ENCODE measurements around the gene NCAPG2.

The NCAPG2 gene

GRCh38 chr7:158704524-158705233, at the start of gene NCAPG2:
NCAPG2 (minus strand) TSS chr7:158704804; CDS start chr7:158701899, 2,905 bp downstream.
- FAIRE-seq: peak; percentile 89
- peak; percentile 92 for DNase-seq (ENCODE audit: insufficient read length, low spot score)

- DNase-seq (ENCODE audit: insufficient read length, low spot score) (no peak), FAIRE-seq (no peak)
These were observed 49.3 kb upstream of the NCAPG2 start for GRCh38 chr7:158753900-158754299.

GRCh38 chr7:158751751-158752150, 47.1 kb upstream of the NCAPG2 start:
- FAIRE-seq (no peak), DNase-seq (ENCODE audit: insufficient read length, low spot score) (no peak)

- no peak for FAIRE-seq
These were observed 46.6 kb upstream of the NCAPG2 start for GRCh38 chr7:158751199-158751598.

GRCh38 chr7:158750702-158751101, 46.1 kb upstream of the NCAPG2 start:
- no peak for DNase-seq (ENCODE audit: insufficient read length, low spot score)
- FAIRE-seq: no peak

More at GRCh38 chr7:158751199-158751598, 46.6 kb upstream of the NCAPG2 start:
- DNase-seq (ENCODE audit: insufficient read length, low spot score): no peak

GRCh38 chr7:158749396-158749795, 44.8 kb upstream of the NCAPG2 start:
- FAIRE-seq (no peak), DNase-seq (ENCODE audit: insufficient read length, low spot score) (no peak)

- no peak for DNase-seq (ENCODE audit: insufficient read length, low spot score)
- no peak for FAIRE-seq
These were observed 43.7 kb upstream of the NCAPG2 start for GRCh38 chr7:158748335-158748734.

- FAIRE-seq: no peak
- no peak for DNase-seq (ENCODE audit: insufficient read length, low spot score)
These were observed 42.8 kb upstream of the NCAPG2 start for GRCh38 chr7:158747408-158747807.

- FAIRE-seq (no peak), DNase-seq (ENCODE audit: insufficient read length, low spot score) (no peak)
These were observed 42.4 kb upstream of the NCAPG2 start for GRCh38 chr7:158746957-158747356.

GRCh38 chr7:158745057-158745715, 40.6 kb upstream of the NCAPG2 start:
- DNase-seq (ENCODE audit: insufficient read length, low spot score) (no peak), FAIRE-seq (no peak)

- no peak for DNase-seq (ENCODE audit: insufficient read length, low spot score)
- no peak for FAIRE-seq
These were observed 39.5 kb upstream of the NCAPG2 start for GRCh38 chr7:158744070-158744469.

GRCh38 chr7:158743219-158743618, 38.6 kb upstream of the NCAPG2 start:
- FAIRE-seq (no peak), DNase-seq (ENCODE audit: insufficient read length, low spot score) (no peak)

GRCh38 chr7:158742065-158742821, 37.6 kb upstream of the NCAPG2 start:
- FAIRE-seq (no peak), DNase-seq (ENCODE audit: insufficient read length, low spot score) (no peak)

GRCh38 chr7:158741294-158741666, 36.7 kb upstream of the NCAPG2 start:
- DNase-seq (ENCODE audit: insufficient read length, low spot score): no peak
- no peak for FAIRE-seq

GRCh38 chr7:158740657-158741293, 36.2 kb upstream of the NCAPG2 start:
- DNase-seq (ENCODE audit: insufficient read length, low spot score): no peak
- no peak for FAIRE-seq

GRCh38 chr7:158740013-158740656, 35.5 kb upstream of the NCAPG2 start:
- FAIRE-seq (no peak), DNase-seq (ENCODE audit: insufficient read length, low spot score) (peak; percentile 28)

- no peak for DNase-seq (ENCODE audit: insufficient read length, low spot score)
- no peak for FAIRE-seq
These were observed 34.2 kb upstream of the NCAPG2 start for GRCh38 chr7:158738841-158739240.

GRCh38 chr7:158737064-158737695, 32.6 kb upstream of the NCAPG2 start:
- DNase-seq (ENCODE audit: insufficient read length, low spot score) (no peak), FAIRE-seq (no peak)

GRCh38 chr7:158735935-158736334, 31.3 kb upstream of the NCAPG2 start:
- DNase-seq (ENCODE audit: insufficient read length, low spot score) (no peak), FAIRE-seq (no peak)

- DNase-seq (ENCODE audit: insufficient read length, low spot score): no peak
These were observed 30.3 kb upstream of the NCAPG2 start for GRCh38 chr7:158734861-158735260.

More at GRCh38 chr7:158734861-158735260, 30.3 kb upstream of the NCAPG2 start:
- FAIRE-seq: no peak

Measured in HTR-8/SVneo (cell line).